GM12892 (cell line): Measurements from ENCODE around the gene TRIM10.
A peak's percentile ranks its signal among the peaks of the same experiment; 100 is the strongest.

Source experiments
- DNase-seq: peaks from one replicate; pipeline ENCODE4 v3.0.0; 2011; ENCODE audit not compliant: insufficient read length
- FAIRE-seq: peaks from 2 replicates; lab custom pipeline; 2011; peaks lifted over from hg19 to GRCh38; lab: Jason Lieb, UNC
- POLR2A ChIP-seq: IDR thresholded peaks from 2 replicates; pipeline ENCODE4 v1.6.1; 2011; ENCODE audit warnings: low read depth, low read length, control low read depth
- POLR2AphosphoS5 ChIP-seq: IDR thresholded peaks from 2 replicates; pipeline ENCODE4 v1.6.1; 2011; ENCODE audit warnings: low read depth, low read length, control low read depth
- TAF1 ChIP-seq: IDR thresholded peaks from 2 replicates; pipeline ENCODE4 v1.6.1; 2011; ENCODE audit warnings: low read depth, mild to moderate bottlenecking, control low read depth, low read length, borderline replicate concordance

The TRIM10 gene

DNA sequence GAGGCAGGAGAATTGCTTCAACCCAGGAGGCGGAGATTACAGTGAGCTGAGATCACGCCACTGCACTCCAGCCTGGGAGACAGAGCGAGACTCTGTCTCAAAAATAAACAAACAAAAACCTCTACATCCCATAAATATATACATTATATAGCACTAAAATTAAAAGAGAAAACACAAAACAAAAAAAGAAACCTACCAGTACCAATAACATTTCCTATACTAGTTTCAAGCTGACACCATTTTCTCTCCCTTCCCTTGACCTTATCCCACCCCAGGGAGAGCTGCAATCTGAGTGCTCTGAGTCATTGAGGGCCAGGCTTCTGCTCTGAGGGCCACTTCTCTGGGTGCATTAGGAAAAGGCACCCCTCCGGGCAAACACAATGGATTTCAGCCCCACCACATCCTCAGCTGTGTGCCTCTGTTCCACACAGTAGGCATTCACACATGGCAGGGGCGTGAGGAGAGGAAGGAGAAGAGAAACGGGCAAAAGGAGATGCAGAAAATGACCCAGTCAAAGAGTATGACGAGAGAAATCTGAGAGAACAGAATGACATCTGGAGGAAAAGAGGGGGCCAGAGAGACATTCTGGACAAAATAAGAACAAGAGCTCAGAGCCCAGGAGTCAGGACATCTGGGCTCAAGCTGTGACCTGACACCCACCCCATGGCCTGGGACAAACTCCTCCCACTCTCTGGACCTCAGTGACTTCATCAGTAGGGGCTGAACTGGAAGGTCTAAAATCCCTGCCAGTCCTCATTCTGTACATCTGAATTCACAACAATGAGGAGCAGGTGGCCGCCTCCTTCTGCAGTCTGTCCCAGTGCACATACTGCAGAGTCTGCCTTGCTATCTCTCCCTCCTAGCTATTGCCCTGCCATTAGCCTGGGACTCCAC lies 34.0 kb upstream of the TRIM10 start:
- TF ChIP-seq POLR2A: no peak
- peak; percentile 48 for TF ChIP-seq POLR2AphosphoS5
- FAIRE-seq (no peak), DNase-seq (no peak)

DNA sequence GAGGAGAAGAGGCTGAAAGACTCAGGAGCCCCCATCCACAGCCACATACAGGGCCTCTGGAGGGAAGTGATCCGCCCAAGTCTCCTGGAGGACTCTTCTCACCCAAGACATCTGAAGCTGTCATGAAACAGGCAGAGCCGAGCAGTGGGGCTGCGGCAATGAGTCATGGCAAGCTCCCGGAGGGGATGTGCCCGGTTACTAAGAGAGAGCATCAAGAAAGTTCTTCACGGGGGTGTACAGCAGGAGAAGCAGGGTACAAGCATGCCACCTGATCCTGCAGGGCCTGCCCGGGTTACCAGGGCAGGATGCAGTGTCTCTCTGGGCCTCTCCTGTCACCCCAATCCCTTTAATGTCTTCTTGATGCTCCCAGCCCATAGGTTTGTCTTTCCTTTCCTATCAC lies 31.1 kb upstream of the TRIM10 start:
- DNase-seq (no peak), FAIRE-seq (no peak)
- no peak for TF ChIP-seq TAF1

DNA sequence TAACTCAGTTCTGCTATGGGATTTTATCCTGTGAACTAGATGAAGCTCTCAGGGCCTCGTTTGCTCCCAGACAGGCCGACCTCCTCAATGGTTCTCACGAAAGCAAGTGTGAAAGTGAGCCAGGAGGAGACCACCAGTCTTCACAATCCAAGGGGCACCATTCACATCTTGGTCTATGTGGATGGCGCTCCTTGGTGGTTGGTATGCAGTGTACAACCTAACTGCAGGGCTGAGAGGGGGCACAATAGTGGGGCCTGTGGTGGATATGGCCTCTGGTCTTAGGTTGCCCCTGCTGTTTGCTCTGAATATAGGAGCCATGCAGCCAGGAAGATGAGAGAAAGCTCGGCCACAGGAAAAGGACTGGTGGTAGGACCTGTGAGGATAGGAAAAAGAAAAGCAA lies 27.5 kb upstream of the TRIM10 start:
- DNase-seq: no peak
- no peak for TF ChIP-seq POLR2A
- TF ChIP-seq POLR2AphosphoS5: 0 out of 2 replicates have a peak, but pooled peaks have one; percentile 19
- no peak for FAIRE-seq

DNA sequence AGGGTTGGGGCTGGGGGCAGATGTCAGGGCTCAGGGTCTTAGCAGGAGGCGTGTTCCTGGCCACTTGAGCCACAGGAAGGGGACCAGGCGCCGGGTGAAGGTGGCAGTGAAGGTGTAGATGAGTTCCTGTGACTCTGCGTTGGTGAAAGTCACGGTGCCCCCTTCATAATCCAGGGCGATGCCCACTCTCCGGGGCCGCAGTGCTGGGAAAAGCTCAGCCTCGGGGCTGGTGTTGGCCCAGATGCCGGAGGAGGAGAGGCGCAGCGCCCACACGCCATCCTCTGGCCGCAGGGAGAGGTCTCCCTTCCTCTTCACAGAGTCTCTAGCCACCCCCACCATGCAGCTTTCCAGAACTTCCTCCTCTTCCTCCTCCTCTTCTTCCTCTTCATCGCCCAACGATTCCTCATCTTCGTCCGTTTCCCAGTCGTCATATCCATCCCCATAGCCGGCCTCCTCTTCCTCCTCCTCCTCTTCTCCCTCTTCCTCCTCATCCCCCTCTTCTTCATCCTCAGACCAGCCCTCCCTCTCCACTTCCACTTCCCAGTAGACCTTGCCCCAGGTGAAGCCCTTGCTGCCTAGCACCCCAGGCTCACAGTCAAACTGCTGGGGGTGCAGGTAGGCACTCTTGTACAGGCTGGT lies 25.0 kb upstream of the TRIM10 start:
- FAIRE-seq (no peak), DNase-seq (no peak)
- TF ChIP-seq TAF1 (no peak), POLR2AphosphoS5 (0 out of 2 replicates have a peak, but pooled peaks have one; percentile 38)

DNA sequence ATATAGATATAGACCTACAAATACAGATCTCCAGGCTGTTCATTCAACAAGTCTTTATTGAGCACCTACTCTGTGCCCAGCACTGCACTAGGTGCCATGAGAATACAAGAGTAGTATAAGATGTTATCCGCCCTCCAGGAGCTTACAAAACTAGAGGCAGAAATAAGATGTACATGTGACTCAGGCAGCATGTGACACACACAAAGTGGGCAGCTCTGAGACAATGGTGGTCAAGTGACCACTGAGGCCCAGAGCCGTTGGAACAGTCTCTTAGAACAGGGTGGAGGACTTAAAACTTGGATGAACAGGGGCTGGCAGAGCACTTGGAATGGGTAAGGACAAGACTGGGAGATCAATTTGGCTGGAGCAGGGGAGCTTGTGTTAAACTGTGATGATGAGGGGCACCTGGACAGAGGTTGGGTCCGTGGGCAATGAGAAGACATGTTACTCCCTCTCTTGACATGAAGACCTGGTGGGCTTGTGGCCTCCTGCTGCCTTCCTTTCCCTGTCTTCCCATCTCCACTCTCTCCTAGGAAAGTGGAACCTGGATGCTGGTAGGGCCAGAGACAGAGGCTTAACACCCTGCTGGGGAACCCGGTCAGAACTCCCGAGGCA lies 23.5 kb upstream of the TRIM10 start:
- DNase-seq (no peak), FAIRE-seq (no peak)
- TF ChIP-seq POLR2A: peak; percentile 53
- peak; percentile 70 for TF ChIP-seq POLR2AphosphoS5
- TF ChIP-seq TAF1: no peak

DNA sequence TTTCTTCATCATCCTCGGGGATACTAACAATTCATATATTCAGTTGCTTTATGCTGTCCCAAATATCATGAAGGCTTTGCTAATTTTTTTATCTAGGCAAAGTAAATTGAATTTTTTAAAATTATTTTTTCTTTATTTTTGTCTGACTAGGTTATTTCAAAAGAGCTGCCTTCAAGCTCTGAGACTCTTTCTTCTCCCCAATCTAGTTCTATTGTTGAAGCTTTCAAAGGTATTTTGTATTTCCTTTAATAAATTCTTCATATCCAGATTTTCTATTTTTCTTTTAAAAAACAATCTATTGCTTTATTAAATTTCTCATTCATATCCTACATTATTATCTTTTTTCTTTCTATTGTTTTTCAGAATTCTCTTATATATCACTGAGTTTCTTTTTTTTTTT lies 19.1 kb upstream of the TRIM10 start:
- DNase-seq (no peak), FAIRE-seq (no peak)
- TF ChIP-seq POLR2AphosphoS5 (no peak), POLR2A (no peak), TAF1 (no peak)

DNA sequence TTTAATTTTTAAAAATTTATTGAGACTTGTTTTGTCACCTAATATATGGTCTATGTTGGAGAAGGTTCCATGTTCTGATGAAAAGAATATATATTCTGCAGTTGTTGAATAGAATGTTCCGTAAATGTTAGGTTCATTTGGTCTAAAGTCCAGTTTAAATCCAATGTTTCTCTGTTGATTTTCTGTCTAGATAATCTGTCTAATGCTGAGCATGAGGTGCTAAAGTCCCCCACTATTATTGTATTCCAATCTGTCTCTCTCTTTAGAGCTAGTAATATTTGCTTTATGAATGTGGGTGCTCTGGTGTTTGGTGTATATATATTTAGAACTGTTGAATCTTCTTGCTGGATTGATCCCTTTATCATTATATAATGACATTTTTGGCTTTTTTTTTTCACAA lies 17.8 kb upstream of the TRIM10 start:
- FAIRE-seq (no peak), DNase-seq (no peak)
- TF ChIP-seq POLR2AphosphoS5: no peak
- TF ChIP-seq POLR2A: no peak
- TF ChIP-seq TAF1: no peak

DNA sequence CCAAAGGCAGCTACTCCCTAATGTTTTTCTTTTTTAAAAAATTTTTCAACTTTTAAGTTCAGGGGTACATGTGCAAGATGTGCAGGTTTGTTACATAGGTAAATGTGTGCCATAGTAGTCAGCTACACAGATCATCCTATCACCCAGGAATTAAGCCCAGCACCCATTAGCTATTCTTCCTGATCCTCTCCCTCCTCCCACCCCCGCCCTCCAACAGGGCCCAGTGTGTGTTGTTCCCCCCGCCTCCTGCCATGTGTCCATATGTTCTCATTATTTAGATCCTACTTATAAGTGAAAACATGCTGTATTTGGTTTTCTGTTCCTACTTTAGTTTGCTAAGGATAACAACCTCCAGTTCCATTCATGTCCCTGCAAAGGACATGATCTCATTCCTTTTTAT lies 14.8 kb upstream of the TRIM10 start:
- no peak for FAIRE-seq
- no peak for TF ChIP-seq POLR2A
- TF ChIP-seq POLR2AphosphoS5: no peak
- TF ChIP-seq TAF1: no peak
- DNase-seq: no peak

DNA sequence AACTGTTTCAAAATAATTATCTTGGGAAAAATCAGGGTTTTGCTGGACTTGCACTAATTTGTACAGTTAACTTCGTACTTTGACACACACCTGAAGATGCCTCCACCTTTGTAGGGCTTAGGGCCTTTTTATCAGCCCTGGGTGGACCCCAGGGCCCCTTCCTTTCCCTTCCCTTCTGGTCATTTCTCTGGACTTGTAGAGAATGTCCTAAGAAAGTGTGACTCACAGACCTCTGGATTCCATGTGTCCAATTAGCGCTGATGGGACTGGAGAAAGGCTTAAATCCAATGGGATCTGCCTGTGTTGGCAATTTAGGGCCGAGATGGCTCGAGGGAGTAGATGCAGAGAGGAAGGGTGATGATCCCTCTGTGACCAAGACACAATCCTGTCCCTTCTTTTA lies 11.7 kb upstream of the TRIM10 start:
- TF ChIP-seq TAF1: no peak
- TF ChIP-seq POLR2A: no peak
- TF ChIP-seq POLR2AphosphoS5: no peak
- DNase-seq (no peak), FAIRE-seq (no peak)

DNA sequence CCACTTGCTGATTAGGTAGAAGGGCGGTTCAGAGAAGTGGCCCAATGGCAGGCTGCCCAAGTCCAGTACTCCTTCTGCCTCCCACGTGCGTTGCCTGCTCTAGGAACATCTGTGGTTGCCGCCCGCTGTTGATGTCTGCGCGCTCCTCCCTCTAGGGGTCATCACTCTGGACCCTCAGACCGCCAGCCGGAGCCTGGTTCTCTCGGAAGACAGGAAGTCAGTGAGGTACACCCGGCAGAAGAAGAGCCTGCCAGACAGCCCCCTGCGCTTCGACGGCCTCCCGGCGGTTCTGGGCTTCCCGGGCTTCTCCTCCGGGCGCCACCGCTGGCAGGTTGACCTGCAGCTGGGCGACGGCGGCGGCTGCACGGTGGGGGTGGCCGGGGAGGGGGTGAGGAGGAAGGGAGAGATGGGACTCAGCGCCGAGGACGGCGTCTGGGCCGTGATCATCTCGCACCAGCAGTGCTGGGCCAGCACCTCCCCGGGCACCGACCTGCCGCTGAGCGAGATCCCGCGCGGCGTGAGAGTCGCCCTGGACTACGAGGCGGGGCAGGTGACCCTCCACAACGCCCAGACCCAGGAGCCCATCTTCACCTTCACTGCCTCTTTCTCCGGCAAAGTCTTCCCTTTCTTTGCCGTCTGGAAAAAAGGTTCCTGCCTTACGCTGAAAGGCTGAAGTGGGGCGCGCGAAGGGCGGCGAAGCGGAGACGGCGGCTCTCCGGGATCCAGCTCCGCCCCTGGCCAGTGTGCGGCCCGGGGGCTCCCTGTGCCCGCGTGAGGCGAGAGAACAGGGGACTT lies 10.9 kb upstream of the TRIM10 start:
- FAIRE-seq (no peak), DNase-seq (no peak)
- no peak for TF ChIP-seq TAF1
- TF ChIP-seq POLR2A: no peak
- no peak for TF ChIP-seq POLR2AphosphoS5

DNA sequence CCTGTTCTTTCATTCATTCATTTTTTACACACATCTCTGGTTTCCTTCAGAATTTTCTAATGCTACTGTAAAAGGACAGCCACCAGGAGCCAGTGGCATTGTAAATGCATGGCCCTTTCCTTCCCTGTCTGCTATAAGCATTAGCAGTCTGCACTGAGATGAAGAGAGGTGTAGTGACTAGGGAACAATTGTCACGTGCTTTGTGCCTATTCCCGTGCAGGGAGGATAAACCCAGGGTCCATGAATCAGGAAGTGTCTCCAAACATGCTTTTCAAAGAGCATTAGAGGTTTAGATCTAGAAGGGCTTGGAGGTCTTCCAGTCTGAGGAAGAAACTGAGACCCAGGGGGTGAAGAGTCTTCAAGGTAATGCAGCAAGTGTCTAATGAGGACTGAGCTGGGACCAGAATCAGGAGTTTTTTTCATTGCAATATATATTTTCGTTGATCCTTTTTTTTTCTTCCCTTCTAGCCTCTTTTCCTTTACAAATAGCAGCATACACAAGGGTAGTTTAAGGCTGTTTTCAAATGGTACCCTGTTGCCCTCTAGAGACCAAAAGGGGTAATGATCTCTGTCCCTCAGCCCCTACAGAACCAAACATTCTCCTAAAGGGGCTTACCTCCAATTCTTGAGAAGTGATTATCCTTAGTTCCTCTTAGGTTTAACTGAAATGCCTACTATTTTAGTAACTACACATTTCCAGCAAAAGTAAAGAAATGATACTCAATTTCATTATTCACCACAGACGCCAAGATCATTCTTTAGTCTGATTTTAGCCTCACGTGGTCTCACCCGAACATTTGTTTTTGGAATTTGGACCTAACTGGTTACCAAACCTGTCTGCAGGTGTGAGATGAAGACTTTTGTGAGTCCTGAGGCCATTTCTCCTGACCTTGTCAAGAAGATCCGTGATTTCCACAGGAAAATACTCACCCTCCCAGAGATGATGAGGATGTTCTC lies 8.9 kb upstream of the TRIM10 start:
- peak; percentile 82 for FAIRE-seq
- TF ChIP-seq TAF1: no peak
- no peak for TF ChIP-seq POLR2AphosphoS5
- no peak for TF ChIP-seq POLR2A
- no peak for DNase-seq
